Liver (tissue), 3 donors: ENCODE results near the gene STAC2.

Experiments used
- EGR1 ChIP-seq, 2 donors: IDR thresholded peaks; 2 replicates each; pipeline ENCODE4 v1.6.1; 2016 to 2018; ENCODE audit warnings: antibody characterized with exemption in 2 of 2, low read depth in 2 of 2
- FOXA1 ChIP-seq: IDR thresholded peaks from 2 replicates; pipeline ENCODE4 v1.6.1; 2016; ENCODE audit warnings: antibody characterized with exemption
- GABPA ChIP-seq, 2 donors: IDR thresholded peaks in 1 of 2; conservative IDR thresholded peaks in 1 of 2; 2 replicates each; pipeline ENCODE4 v1.6.1; 2016; ENCODE audit warnings: antibody characterized with exemption in 2 of 2, mild to moderate bottlenecking in 1 of 2, moderate library complexity in 1 of 2
- JUND ChIP-seq, 2 donors: IDR thresholded peaks; 2 replicates each; pipeline ENCODE4 v1.6.1; 2016; ENCODE audit warnings: antibody characterized with exemption in 2 of 2
- RAD21 ChIP-seq, 2 donors: IDR thresholded peaks; 2 replicates each; pipeline ENCODE4 v1.6.1; 2016; ENCODE audit warnings: antibody characterized with exemption in 2 of 2, mild to moderate bottlenecking in 2 of 2
- RXRA ChIP-seq, 2 donors: IDR thresholded peaks; 2 replicates each; pipeline ENCODE4 v1.6.1; 2017 to 2018; ENCODE audit warnings: antibody characterized with exemption in 2 of 2, mild to moderate bottlenecking in 1 of 2
- TAF1 ChIP-seq: conservative IDR thresholded peaks from 2 replicates; pipeline ENCODE4 v1.6.1; 2016; ENCODE audit warnings: antibody characterized with exemption, mild to moderate bottlenecking
- YY1 ChIP-seq: IDR thresholded peaks from 2 replicates; pipeline ENCODE4 v1.6.1; 2016; ENCODE audit warnings: antibody characterized with exemption, mild to moderate bottlenecking
- TF ChIP-seq, protein P1 (sequence below): fragments of 150-350 bp; IDR thresholded peaks from 2 replicates; pipeline ENCODE4 v1.5.1; 2017; ENCODE audit warnings: improper control_type of control experiment, low read depth, low read length; ENCODE audit not compliant: missing input control
- TF ChIP-seq, protein P2 (sequence below): IDR thresholded peaks from 2 replicates; pipeline ENCODE4 v1.6.1; 2016; ENCODE audit warnings: antibody characterized with exemption
- TF ChIP-seq, protein P3 (sequence below): IDR thresholded peaks from 2 replicates; pipeline ENCODE4 v1.6.1; 2016; ENCODE audit warnings: antibody characterized with exemption, mild to moderate bottlenecking
- TF ChIP-seq, protein P4 (sequence below): IDR thresholded peaks from 2 replicates; pipeline ENCODE4 v1.6.1; 2016; ENCODE audit warnings: antibody characterized with exemption
- donor health status: healthy.
- donor health status: healthy.

DNA sequence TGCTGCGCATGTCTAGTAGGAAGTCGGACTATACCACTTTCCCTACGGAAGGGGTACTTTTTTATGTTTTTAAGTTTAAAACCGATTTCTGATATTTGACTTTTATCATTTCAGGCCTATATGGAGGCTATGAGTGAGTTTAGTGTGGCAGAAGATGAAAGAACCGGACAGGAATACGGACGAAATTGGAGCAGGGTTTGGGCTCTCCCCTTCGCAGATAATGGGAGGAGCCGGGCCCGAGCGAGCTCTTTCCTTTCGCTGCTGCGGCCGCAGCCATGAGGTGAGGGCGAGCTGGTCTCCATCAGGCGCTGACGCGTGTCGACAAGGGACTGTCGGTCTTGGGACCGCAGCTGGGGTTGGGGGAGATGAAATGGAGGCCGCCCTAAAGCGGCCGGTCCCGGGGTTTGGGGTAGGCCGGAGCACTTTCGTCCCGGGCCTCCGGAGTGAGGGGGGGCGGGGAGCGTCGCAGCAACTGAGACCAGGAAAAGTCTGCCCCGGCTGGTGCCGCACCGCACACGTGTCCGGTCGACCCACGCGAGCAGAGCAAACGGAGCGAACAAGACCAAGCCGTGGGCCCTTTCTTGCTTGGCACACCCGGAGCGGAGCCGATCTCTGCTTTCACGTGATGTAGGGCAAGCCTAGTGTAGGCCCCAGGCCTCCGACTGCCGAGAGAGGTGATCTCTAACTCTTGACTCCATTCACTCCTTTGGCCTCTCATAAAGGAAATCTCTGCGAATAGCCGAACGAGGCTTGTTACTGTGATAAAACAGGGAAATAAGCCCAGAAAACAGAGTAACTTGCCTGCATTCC lies 25.5 kb downstream of the STAC2 start, which contains the start of gene RPL19:
- TF ChIP-seq, protein P1, sequence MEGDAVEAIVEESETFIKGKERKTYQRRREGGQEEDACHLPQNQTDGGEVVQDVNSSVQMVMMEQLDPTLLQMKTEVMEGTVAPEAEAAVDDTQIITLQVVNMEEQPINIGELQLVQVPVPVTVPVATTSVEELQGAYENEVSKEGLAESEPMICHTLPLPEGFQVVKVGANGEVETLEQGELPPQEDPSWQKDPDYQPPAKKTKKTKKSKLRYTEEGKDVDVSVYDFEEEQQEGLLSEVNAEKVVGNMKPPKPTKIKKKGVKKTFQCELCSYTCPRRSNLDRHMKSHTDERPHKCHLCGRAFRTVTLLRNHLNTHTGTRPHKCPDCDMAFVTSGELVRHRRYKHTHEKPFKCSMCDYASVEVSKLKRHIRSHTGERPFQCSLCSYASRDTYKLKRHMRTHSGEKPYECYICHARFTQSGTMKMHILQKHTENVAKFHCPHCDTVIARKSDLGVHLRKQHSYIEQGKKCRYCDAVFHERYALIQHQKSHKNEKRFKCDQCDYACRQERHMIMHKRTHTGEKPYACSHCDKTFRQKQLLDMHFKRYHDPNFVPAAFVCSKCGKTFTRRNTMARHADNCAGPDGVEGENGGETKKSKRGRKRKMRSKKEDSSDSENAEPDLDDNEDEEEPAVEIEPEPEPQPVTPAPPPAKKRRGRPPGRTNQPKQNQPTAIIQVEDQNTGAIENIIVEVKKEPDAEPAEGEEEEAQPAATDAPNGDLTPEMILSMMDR = no peak
- TF ChIP-seq TAF1 = peak; percentile 63
- TF ChIP-seq EGR1 (IDR thresholded peaks at IDR 0.05; ENCODE audit: low read depth in 2 of 2) = no peak
- TF ChIP-seq, protein P2, sequence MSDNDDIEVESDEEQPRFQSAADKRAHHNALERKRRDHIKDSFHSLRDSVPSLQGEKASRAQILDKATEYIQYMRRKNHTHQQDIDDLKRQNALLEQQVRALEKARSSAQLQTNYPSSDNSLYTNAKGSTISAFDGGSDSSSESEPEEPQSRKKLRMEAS = peak; percentile 73
- peak; percentile 12 to 18 for TF ChIP-seq RAD21 (IDR thresholded peaks at IDR 0.05)
- peak; percentile 85 for TF ChIP-seq YY1
- TF ChIP-seq, protein P3, sequence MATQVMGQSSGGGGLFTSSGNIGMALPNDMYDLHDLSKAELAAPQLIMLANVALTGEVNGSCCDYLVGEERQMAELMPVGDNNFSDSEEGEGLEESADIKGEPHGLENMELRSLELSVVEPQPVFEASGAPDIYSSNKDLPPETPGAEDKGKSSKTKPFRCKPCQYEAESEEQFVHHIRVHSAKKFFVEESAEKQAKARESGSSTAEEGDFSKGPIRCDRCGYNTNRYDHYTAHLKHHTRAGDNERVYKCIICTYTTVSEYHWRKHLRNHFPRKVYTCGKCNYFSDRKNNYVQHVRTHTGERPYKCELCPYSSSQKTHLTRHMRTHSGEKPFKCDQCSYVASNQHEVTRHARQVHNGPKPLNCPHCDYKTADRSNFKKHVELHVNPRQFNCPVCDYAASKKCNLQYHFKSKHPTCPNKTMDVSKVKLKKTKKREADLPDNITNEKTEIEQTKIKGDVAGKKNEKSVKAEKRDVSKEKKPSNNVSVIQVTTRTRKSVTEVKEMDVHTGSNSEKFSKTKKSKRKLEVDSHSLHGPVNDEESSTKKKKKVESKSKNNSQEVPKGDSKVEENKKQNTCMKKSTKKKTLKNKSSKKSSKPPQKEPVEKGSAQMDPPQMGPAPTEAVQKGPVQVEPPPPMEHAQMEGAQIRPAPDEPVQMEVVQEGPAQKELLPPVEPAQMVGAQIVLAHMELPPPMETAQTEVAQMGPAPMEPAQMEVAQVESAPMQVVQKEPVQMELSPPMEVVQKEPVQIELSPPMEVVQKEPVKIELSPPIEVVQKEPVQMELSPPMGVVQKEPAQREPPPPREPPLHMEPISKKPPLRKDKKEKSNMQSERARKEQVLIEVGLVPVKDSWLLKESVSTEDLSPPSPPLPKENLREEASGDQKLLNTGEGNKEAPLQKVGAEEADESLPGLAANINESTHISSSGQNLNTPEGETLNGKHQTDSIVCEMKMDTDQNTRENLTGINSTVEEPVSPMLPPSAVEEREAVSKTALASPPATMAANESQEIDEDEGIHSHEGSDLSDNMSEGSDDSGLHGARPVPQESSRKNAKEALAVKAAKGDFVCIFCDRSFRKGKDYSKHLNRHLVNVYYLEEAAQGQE = peak; percentile 77
- no peak for TF ChIP-seq JUND (IDR thresholded peaks at IDR 0.05)
- no peak for TF ChIP-seq FOXA1
- no peak for TF ChIP-seq RXRA (IDR thresholded peaks at IDR 0.05)
- TF ChIP-seq, protein P4, sequence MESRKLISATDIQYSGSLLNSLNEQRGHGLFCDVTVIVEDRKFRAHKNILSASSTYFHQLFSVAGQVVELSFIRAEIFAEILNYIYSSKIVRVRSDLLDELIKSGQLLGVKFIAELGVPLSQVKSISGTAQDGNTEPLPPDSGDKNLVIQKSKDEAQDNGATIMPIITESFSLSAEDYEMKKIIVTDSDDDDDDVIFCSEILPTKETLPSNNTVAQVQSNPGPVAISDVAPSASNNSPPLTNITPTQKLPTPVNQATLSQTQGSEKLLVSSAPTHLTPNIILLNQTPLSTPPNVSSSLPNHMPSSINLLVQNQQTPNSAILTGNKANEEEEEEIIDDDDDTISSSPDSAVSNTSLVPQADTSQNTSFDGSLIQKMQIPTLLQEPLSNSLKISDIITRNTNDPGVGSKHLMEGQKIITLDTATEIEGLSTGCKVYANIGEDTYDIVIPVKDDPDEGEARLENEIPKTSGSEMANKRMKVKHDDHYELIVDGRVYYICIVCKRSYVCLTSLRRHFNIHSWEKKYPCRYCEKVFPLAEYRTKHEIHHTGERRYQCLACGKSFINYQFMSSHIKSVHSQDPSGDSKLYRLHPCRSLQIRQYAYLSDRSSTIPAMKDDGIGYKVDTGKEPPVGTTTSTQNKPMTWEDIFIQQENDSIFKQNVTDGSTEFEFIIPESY = no peak
- peak in 1 of 2 donors; percentile 84 for TF ChIP-seq GABPA (IDR thresholded peaks at IDR 0.05 in 1 of 2, conservative IDR thresholded peaks at IDR 0.05 in 1 of 2)
